Kidney (tissue), 14 donors: Measurements from ENCODE around the gene SH3BGRL2. TPM values are rescaled to one million over a fixed set of nuclear protein-coding genes. Genes with fewer than 3 reads are reported as not detected.
"Not testable (repeated sequence)": the region's sequence is repeated elsewhere in the genome, so short reads cannot be mapped to it uniquely, and the experiment has no call there.

Experiments used
- DNase-seq, 5 donors: peaks; one replicate each; pipeline ENCODE4 v3.0.0-alpha.2; 2013 to 2020
- FAIRE-seq: peaks from 2 replicates; lab custom pipeline; 2012; peaks lifted over from hg19 to GRCh38; lab: Jason Lieb, UNC
- H3K27ac ChIP-seq, 2 donors: one replicate each; pipeline ENCODE4 v1.7.0; 2013; ENCODE audit warnings: low read depth in 2 of 2, low read length in 2 of 2, inconsistent platforms in 1 of 2
- H3K27me3 ChIP-seq: one replicate; pipeline ENCODE4 v1.7.1; 2013; ENCODE audit warnings: low read length, inconsistent platforms; ENCODE audit not compliant: control insufficient read depth, insufficient read depth
- H3K36me3 ChIP-seq, 3 donors: one replicate each; pipeline versions ENCODE4 v1.7.0 to v1.7.1; 2013; ENCODE audit warnings: low read length in 3 of 3, control low read depth in 1 of 3, inconsistent platforms in 1 of 3; ENCODE audit not compliant: insufficient read depth in 3 of 3, control insufficient read depth in 2 of 3
- H3K4me1 ChIP-seq, 3 donors: one replicate each; pipeline versions ENCODE4 v1.7.0 to v1.7.1; 2013; ENCODE audit warnings: low read length in 3 of 3, inconsistent platforms in 1 of 3, low read depth in 1 of 3; ENCODE audit not compliant: control insufficient read depth in 2 of 3, insufficient read depth in 2 of 3
- H3K4me3 ChIP-seq, 3 donors: one replicate each; pipeline versions ENCODE4 v1.7.0 to v1.8.1; 2013; ENCODE audit warnings: low read length in 3 of 3, control low read depth in 1 of 3, inconsistent platforms in 1 of 3
- H3K9ac ChIP-seq, 3 donors: one replicate each; pipeline versions ENCODE4 v1.7.0 to v1.7.1; 2013; ENCODE audit warnings: low read length in 3 of 3, control low read depth in 1 of 3, inconsistent platforms in 1 of 3
- H3K9me3 ChIP-seq, 3 donors: one replicate each; pipeline versions ENCODE4 v1.7.0 to v1.7.1; 2013; ENCODE audit warnings: low read length in 3 of 3, control low read depth in 1 of 3, inconsistent platforms in 1 of 3; ENCODE audit not compliant: control insufficient read depth in 2 of 3, insufficient read depth in 1 of 3
- CTCF ChIP-seq: IDR thresholded peaks from 3 replicates; pipeline ENCODE4 v1.5.1; 2012; ENCODE audit warnings: mild to moderate bottlenecking, moderate library complexity, borderline replicate concordance; ENCODE audit not compliant: insufficient read depth; ENCODE audit errors: extremely low read depth
- intact Hi-C: fragments of 100-400 bp; cut with DNase I; formaldehyde crosslinking; loops from one replicate; pipeline ENCODE4 v1.11.1; 2022
- polyA plus RNA-seq: library from polyadenylated mRNA; stranded (reverse); fragments of 350-450 nt; fragmentation: Illumina TruSeq; extraction: RNeasy Lipid Tissue Mini Kit (QIAGEN cat#74804); gene quantifications from one replicate; pipeline ENCODE4 v1.2.3, GENCODE V29; 2014; ENCODE audit warnings: low read depth, low replicate concordance; ENCODE audit not compliant: insufficient read depth
- total RNA-seq: library from RNA; stranded (reverse); fragmentation: NEBNext Ultra II Directional; extraction: Animal tissue kit (Norgen Biotek cat#: 25700); gene quantifications from one replicate; pipeline ENCODE4 v1.2.1, GENCODE V29; 2021
- donor health status: control.
- donor health status: control.
- donor health status: control.
- donor health status: control.
- donor health status: control.
- donor health status: DM: yes; HTN: yes; CAD: no.
- donor health status: Normal renal cell carcinoma (clear cell type).

SH3BGRL2 gene
- total and polyA plus RNA-seq, 2 donors from 2014 or later = 14.6 to 18.6 TPM

- H3K9ac ChIP-seq = no peak overlapping the region
- H3K27me3 ChIP-seq = no peaks in the 10 kb centered on the region
- no peaks in the 10 kb centered on the region for H3K36me3 ChIP-seq
- H3K27ac ChIP-seq = no peak overlapping the region
- H3K9me3 ChIP-seq = no peaks in the 10 kb centered on the region
- TF ChIP-seq CTCF = no peak
- no peak for DNase-seq
- H3K4me3 ChIP-seq = no peak overlapping the region
- intact Hi-C loops = no loop called here
- H3K4me1 ChIP-seq = no peaks in the 10 kb centered on the region
- no peak for FAIRE-seq
These were observed 104.1 kb downstream of the SH3BGRL2 start for GRCh38 chr6:79735183-79735582.

- no peak overlapping the region for H3K27ac ChIP-seq
- no peak for TF ChIP-seq CTCF
- FAIRE-seq (no peak), DNase-seq (peak in 3 of 5 donors; percentile 40 to 71 (median 60))
- intact Hi-C loops = no loop called here
- H3K4me1 ChIP-seq = no peaks in the 10 kb centered on the region
- peak overlapping the region in 2 of 3 donors; percentile 1 to 22 for H3K9ac ChIP-seq
- H3K27me3 ChIP-seq = no peaks in the 10 kb centered on the region
- H3K36me3 ChIP-seq = no peaks in the 10 kb centered on the region
- no peaks in the 10 kb centered on the region for H3K9me3 ChIP-seq
- H3K4me3 ChIP-seq = peak overlapping the region; percentile 18 to 58 (median 41)
These were observed 106.0 kb downstream of the SH3BGRL2 start for GRCh38 chr6:79737172-79737571.

- intact Hi-C loops = no loop called here
- no peak for TF ChIP-seq CTCF
These were observed 110.9 kb downstream of the SH3BGRL2 start for GRCh38 chr6:79742030-79742429.

GRCh38 chr6:79745282-79745681 lies 114.2 kb downstream of the SH3BGRL2 start:
- FAIRE-seq, H3K9ac ChIP-seq, H3K27me3 ChIP-seq, H3K4me1 ChIP-seq, H3K27ac ChIP-seq, H3K4me3 ChIP-seq, DNase-seq, H3K36me3 ChIP-seq, intact Hi-C loops, H3K9me3 ChIP-seq: not testable (repeated sequence)

More at GRCh38 chr6:79742030-79742429, 110.9 kb downstream of the SH3BGRL2 start:
- FAIRE-seq (no peak), DNase-seq (no peak)
- no peaks in the 10 kb centered on the region for H3K36me3 ChIP-seq
- H3K4me1 ChIP-seq = no peaks in the 10 kb centered on the region
- H3K27ac ChIP-seq = no peak overlapping the region
- no peak overlapping the region for H3K9ac ChIP-seq
- no peaks in the 10 kb centered on the region for H3K27me3 ChIP-seq
- H3K4me3 ChIP-seq = no peak overlapping the region
- no peaks in the 10 kb centered on the region for H3K9me3 ChIP-seq

DNA sequence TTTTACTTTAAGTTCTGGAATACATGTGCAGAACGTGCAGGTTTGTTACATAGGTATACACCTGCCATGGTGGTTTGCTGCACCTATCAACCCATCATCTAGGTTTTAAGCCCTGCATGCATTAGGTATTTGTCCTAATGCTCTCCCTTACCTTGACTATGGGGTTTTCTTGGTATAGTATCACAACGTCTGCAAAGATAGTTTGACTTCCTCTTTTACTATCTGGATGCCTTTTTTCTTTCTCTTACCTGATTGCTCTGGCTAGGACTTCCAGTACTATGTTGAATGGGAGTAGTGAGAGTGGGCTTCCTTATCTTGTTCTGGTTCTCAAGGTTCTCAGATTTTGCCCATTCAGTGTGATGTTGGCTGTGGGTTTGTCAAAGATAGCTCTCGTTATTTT lies 115.2 kb downstream of the SH3BGRL2 start:
- H3K27ac ChIP-seq, H3K9ac ChIP-seq, H3K27me3 ChIP-seq, intact Hi-C loops, DNase-seq, FAIRE-seq, H3K4me3 ChIP-seq, H3K4me1 ChIP-seq, H3K9me3 ChIP-seq, H3K36me3 ChIP-seq: not testable (repeated sequence)
